8988T (cell line): Measurements from ENCODE around the gene ZNF423.
"Not testable (repeated sequence)": the region's sequence is repeated elsewhere in the genome, so short reads cannot be mapped to it uniquely, and the experiment has no call there.

Experiments used
- DNase-seq: peaks from one replicate; pipeline ENCODE4 v3.0.0; 2011

ZNF423 gene

DNA sequence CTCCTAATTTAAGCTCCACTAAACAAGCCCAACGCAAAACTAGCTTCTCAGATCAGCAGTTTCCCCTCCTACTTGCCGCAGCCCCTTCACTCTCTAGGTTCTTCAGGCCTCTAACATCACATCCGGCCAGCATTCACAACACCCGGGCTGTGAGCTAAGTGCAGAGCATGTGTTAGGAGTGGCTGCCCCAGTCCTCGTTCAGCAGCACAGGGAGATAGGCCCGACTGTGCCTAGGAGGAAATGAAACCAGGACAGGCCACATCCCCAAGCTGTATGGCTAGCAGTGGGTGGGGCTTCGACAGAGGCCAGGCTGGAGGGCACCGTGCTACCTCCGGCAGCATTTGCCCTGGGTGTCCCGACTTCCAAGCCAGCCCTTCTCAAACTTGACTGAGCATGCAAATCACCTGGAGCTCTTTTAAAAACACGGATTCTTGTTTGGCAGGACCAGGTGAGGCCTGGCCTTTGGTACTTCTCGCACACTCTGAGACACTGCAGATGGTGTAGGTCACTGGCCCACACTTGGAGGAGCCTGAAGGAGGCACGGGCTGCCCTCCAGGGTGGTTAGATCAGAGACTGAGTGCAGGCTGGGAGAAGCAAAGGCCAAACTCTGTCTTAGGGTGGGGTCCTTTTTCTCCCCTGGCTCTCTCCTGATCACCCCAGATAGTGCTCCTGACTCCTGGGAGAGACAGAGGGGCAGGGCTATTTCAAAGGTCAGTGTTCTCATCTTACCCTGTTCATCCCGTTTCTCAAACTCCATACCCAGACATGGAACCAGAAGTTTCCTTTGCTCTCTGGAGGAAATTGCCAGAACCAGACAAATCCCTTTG lies 280.4 kb downstream of the ZNF423 start:
- no peak for DNase-seq

DNA sequence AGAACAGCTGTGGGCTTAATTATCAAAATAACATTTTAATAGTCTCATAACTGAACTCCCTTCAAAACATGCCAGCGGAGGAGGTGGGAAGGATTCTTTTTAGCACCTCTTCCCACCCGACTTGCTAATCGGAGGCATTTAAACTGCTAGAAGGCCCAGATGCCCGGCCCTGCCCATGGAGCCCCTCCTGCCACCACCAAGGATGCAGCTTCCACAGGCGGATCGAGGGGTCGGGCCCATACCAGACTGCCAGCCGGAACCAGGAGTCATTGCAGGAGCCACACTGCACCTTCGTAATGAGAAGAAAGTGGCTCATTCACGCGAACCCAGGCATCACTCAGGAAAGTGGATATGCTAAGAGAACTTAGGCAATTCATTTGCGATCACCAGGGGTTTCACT lies 281.1 kb downstream of the ZNF423 start:
- DNase-seq: no peak

DNA sequence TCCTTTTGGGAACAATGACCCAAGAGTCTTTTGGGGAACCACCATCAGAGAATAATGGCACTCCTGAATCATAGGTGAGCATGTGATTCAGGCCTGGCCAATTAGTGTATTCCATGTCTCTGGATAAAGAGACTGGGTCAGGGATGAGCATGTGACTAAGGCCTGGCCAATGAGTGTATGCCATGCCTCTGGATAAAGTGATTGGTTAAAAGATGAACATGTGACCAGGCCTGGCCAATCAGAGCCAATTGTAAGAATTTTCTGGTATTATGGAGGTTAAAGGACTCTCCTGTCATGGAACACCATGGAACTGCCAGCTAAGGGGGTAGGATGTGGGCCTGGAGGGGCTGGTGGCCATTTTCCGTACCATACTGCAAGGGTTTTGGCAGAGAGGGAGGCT lies 288.0 kb downstream of the ZNF423 start:
- no peak for DNase-seq

DNA sequence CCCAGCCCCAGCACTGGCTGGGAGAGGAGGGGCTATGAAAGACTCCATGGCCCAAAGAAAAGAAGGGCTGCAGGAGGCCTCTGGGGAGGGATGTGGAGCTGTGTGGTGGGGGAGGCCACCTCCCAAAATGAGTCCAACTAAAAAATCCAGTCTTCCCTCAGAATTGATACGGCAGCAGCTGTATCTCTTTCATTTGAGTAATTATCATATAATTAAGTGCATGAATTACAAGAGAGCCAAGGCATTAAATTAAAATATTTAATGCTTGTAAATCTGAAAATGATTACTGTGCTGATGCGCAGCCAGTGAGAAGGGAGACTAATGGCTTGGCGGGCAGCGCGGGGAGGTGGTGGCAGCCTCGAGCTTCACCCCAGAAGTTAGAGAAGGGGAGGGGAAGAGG lies 289.5 kb downstream of the ZNF423 start:
- DNase-seq: no peak

DNA sequence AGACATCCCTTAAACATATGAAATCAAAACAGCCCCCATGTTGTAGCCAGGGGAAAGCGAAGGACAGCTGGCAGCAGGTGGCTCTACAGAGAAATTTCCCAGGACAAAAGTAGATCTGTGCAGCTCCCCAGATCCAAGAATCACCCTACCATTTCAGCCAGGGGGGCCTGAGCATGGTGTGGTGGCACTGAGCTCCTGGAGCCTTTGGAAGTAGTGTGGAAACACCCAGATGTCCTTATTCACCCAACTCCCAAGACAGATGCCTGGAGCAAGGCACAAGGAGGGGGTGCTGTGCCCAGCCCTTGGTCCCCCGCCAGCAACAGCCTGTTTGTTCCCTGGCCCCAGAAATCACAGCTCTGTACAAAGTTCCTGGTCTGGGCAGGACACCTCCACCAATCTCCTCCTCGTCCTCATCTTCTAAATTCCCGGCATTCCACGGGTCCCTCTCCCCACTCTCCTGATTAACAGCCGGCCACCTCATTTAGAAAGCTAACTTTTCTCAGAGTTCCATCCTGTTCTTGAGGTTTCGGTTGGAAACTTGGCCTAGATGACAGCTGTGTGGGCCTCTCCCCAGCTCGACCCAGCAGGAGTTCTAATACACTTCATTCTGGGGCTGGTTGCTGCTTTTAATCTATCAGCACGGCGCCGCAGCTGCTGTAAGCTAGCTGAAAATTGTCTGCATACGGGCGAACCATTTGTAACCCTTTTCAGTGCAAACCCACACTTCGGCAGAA lies 291.2 kb downstream of the ZNF423 start:
- DNase-seq: no peak

DNA sequence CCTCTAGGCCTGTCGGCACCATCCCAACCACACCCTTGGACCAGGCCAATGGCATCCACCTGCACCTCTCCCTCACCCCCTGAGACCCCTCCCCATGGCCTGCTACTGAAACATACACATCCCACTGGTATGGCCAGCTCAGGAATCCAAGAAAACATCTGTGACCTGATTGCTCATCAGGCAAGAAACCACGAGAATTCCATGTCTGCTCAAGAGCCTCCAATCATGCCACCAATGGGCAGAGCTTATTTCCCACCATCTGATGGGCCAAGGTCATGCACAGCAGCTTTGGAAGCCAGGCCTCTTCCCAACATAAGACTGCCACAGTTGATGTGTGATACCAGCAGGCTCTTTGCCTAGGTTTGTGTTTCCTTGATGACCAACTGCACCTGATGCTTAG lies 292.2 kb downstream of the ZNF423 start:
- DNase-seq: no peak

DNA sequence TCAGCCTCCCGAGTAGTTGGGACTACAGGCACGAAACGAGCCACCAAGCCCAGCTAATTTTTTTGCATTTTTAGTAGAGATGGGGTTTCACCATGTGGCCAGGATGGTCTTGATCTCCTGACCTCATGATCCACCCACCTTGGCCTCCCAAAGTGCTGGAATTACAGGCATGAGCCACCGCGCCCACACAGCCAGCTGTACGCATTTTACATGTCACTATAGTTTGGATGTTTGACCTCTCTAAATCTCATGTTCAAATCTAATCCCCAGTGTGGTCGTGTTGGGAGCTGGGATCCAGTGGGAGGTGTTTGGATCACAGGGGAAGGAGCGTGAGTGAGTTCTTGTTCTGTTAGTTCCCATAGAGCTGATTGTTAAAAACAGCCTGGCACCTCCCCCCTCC lies 293.0 kb downstream of the ZNF423 start:
- DNase-seq: not testable (repeated sequence)

DNA sequence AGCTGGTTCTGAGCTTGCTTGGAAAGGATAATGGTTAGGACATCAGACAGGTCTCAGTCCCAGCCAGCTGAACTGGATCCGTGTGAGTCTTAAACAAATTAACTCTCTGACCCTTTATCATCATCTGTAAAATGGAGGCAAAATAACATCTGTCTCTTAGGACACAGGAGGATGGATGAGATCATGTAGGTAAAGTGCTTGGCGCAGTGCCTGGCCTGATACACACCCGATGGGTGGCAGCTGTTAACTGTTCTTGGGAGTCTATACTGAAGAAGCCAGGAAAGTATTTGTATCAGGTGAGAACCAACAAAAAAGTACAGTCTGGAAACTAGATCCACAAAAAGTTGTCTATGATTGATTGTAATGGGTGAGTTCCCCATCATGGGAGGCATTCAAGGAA lies 293.7 kb downstream of the ZNF423 start:
- DNase-seq: no peak

DNA sequence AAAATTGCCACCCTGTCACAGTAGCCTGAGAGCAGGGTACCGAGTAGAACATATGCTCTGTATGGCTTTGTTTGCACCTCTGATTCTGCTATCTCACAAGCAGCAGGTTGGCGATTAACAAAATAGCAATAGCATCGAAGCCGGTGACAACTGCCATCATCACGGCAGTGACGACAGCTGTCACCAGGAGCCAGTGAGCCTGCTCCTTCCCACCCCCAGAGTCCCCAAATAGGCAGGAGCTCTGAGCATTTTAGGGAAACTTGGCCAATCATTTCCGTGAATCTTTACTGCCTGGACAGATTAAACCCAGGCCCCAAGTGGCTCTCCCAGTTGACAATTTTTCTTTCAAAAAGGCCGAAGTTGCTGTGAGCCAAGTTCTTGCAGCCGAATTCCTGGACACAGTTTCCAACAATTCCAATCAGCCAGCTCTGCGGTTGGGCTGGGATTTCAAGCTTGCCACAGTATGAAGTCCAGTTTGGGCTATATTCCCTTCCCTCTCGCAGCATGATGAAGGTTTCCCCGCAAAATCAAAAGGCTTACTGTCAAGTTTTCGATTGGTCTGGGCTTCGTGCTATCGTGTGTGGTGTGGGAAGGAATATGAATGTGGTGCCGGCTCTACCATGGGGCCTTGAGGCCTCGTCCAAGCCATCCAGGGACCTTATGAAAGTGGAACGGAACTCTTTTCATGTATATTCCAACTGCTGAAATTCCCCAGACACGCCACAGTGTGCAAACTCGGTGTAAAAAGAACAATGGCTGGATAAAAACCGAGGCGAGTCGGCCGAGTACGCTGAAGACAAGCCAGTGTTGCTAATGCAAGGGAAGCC lies 295.7 kb downstream of the ZNF423 start:
- DNase-seq: no peak

DNA sequence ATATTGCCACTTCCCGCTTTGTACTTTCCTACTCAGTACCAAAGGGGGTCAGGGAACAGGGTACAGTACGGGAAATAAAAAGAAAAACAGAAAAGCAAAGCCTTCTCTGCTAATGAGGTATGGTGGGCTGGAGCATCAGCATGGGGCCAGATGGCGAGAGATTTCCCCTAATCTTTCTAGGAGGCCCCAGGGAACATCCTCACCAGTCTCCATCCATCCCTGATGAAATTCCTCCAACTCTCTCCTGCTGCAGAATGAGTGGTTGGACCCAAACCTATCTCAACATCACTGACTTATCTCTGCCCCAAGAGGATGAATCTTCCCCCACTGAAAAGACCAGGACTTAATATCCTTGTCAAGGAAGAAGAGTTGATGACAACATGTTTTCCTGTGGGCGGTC lies 296.7 kb downstream of the ZNF423 start:
- no peak for DNase-seq

DNA sequence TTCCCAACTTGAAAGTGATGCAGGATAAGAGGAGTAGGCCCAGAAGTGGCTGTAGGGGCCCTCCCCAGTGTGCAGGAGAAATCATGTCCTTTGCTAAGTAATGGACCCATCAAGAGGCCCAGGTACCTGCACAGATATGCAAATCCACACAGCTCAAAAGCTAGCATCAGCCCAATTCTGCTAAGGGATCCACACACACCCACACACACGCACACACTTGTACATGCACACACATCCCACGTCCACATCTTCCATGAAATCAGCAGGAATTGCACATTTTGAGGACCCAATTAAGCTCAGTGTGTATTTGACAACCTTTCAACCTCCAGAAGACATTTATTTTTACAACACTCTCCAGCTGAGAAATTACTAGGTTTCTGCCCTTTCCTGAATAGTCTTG lies 297.5 kb downstream of the ZNF423 start:
- no peak for DNase-seq

DNA sequence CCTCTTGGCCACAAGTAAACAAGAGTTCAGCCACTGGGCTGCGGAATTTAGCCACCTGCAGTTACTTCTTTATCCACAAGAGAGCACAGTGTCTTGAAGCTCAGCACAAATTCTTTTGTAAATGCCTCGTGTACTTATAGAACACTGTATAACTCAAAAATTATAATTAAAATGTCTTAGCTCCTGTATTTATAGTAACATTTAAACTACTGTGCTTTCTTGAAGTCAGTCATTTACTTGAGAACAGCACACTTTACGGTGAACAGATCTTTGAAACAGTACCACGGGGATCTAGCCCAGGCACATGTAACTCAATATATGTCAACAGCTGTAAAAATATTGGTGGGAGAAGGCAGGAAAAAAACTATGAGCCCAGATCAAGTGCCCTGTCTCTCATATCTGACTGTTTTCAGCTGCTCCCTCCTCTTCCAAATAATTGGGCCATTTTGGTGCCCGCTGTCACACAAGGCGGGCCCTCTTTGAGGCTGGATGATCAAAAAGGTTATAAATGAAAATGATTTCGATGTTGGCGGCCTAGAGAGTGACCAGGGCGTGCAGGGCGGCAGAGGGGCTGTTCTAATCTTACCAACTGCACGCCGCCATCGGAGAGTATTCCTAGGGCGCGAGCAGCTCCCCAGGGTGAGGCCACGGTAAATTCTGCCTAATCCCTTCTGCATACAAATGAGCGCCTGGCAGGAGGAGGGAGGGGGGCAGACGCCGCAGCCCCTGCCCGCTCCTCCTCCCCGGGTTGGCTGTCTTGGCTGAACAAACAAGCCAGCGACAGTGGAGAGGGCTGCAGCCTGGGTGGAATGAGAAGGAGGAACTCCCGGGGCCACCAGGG lies 299.1 kb downstream of the ZNF423 start:
- peak; percentile 56 for DNase-seq

DNA sequence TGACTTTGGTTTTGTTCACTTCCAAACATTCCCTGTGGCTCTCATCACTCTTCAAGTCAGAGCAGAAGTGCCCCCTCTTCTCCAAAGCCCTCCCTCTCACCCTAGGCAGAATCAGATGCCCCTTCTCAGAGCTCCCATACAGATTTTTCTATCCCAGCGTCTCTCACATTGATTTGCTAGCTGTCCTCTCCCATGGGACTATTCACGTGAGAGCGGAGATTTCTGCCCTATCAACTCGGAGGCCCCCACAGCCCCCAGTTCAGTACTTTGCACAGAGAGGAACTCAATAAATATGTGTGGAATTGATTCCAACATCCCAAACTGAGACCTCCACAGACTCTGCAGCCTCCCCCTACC lies 299.7 kb downstream of the ZNF423 start:
- DNase-seq: no peak

DNA sequence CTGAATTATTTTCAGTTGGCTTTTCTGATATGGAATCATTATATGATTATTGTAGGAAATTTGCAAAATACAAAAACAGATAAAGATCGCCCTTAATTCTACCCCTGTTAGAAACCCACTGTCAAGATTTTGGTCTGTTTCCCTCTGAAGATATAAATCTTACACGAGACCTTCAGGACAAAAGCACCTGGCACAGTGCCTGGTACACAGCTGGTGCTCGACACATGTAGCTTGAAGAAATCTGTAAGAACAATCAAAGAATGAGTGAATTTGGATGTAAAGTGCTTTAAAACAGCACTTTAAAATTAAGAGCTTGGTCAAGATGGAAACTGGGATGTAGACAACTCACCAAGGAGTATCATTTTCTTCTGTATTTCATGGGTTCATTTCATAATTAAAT lies 301.2 kb downstream of the ZNF423 start:
- DNase-seq: no peak

DNA sequence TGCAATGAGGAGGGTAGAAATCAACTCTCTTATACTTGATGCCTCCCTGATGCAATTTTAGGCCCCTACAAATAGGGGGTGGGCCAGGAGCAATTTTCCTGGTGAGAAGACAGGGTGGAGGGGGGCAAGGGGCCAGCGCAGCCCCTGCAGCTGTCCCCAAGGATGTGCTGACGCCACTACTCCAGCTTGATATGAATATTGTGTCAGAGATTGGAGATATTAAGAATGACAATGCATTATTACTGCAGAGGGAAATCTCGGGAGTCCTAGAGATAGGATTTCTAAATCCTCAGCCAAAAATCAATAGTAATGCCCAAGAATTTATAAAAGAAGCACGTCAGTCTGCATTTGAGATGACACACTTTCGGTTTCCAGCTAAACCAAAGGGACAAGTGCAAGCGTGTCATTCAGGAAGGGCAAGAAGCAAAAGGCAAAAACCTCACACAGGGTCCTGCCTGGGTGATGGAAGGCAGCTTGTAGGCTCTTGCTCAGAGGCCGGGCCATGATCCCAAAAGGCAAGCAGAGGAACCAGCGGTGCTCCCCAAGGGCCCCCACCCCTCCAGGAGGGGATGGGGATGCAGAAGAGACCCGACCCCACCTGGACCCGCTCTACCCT lies 303.5 kb downstream of the ZNF423 start:
- DNase-seq: no peak

DNA sequence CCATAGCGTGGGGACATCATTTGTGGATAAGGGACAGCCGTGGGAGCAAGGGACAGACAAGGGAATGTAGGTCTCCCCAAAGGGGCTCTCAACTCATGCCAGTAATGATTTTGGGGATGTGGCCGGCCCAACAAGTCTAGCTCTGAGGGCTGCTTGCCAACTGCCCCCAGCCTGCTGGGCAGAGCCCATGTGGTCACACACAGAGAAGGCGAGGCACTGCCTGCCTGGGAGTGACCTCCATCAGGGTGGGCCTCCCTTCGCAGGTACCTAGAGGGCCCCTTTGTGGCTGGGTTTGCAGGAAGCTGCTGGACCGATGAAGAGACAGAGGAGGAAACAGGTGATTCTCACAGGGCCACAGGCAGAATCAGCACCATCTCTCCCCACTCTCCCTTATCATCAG lies 305.2 kb downstream of the ZNF423 start:
- no peak for DNase-seq

DNA sequence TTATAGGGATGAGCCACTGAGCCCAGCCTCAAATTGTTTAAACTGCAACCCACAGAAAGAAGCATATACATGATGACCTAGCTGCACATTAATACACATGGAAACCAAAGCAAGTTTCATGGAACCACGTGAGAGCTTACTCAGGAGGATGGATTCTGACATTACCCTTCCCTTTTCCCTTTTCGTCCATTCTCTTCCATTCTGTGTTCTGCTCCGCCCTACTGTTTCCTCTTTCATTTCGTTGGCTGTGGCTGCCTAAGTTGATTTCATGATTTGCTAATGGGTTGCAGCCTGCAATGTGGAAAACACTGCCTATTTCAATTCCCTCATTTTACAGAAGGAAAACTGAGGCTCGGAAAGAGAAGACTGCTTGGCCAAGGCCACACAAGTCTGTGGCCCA lies 305.8 kb downstream of the ZNF423 start:
- DNase-seq: no peak

DNA sequence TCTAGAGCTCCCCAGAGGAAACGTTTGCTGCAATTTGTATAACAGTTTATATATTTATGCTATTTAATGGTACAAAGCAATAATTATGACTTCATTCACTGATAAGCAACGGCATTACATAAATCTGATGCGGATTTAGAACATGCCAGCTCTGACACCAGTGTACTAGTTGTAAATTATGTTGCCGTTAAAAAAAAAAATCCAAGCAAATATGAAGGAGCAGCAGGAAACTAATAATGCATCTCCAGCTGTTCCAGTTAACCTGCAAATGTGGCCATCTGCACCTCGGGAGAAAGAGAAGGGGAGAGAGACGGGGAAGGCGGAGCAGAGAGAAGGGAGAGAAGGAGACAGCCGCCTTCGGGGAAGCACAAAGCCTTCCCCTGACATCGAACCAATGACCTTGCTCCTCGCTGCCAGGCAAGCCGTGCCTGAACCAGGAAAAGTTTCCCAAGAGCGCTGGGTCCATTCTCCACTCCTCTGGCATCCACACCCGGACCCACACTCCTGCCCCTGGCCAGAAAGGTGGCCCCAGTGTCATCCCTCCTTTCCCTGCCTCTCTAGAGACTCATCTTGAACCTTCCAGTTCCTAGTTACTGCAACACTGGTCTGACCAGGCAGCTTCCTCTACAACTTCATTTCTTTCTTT lies 307.5 kb downstream of the ZNF423 start:
- DNase-seq: no peak

DNA sequence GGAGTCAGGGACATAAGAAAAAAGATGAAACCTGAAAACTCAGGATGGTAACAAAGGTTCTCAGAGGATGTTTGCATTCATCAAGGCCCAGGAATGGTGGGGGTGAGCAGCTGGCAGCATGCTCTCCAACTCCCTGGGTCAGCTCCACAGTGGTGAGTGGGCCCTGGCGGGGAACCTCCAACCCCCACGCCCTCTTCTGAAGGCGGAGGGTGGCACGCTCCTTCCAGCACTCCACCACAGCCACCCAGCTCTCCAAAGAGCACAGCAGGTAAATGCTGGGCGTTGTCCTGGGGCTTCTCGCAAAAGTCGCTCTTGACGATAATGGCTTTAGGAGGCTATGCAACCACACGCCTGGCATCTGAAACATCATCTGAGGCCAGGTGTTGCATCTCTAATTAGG lies 308.5 kb downstream of the ZNF423 start:
- DNase-seq: no peak

DNA sequence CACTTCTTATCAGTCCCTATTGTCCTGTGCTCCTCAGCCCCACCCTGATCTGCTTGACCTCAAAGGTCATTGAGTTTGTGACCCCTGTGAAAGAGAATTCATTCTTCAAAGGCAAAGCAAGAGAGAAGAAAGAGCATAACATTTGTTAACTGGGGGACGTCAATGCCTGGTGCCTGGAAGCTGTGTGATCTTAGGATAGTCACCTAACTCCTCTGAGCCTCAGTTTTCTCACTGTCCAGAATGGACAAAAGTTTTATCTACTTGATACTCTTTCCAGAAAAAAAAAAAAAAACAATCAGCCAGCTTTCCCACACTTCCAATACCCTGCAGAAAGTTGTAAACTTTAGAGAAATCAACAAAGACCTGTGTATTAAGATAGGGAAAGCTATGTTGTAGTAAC lies 309.2 kb downstream of the ZNF423 start:
- DNase-seq: no peak

DNA sequence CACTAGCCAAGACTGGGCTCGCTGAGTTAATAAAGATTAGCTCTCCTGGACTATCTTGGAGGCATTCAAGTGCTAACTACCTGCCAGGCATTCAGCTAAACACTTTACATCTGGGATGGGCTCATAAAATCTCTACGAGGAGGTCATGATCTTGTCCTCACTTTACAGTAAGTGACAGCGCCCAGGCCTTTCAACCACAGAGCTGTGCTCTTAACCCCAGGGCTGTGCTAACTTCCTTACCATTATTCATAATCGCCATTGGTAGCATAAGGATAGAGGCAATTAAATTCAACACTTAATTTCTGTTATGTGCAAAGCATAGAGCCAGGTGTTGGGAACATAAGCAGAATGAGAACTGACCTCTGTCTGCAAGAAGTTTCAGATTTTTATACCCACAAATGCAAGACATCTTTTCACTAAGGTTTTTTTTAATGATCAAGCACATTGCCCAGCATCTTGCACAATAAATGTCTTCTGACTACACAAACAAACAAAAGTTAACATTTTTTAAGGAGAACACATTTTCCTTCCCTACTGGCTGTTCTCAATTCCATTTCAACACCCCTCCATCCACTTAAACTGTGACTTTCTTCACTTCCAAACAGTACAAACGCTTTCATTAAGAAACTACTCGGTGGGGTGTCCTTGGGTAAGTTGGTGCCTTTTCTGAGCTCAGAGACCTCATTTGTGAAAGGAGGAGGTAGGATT lies 310.0 kb downstream of the ZNF423 start:
- no peak for DNase-seq
